ENCODE results near the gene CYP46A1.
A peak's percentile ranks its signal among the peaks of the same experiment; 100 is the strongest.
"Not testable (repeated sequence)": the region's sequence is repeated elsewhere in the genome, so short reads cannot be mapped to it uniquely, and the experiment has no call there.

CYP46A1 gene

DNA sequence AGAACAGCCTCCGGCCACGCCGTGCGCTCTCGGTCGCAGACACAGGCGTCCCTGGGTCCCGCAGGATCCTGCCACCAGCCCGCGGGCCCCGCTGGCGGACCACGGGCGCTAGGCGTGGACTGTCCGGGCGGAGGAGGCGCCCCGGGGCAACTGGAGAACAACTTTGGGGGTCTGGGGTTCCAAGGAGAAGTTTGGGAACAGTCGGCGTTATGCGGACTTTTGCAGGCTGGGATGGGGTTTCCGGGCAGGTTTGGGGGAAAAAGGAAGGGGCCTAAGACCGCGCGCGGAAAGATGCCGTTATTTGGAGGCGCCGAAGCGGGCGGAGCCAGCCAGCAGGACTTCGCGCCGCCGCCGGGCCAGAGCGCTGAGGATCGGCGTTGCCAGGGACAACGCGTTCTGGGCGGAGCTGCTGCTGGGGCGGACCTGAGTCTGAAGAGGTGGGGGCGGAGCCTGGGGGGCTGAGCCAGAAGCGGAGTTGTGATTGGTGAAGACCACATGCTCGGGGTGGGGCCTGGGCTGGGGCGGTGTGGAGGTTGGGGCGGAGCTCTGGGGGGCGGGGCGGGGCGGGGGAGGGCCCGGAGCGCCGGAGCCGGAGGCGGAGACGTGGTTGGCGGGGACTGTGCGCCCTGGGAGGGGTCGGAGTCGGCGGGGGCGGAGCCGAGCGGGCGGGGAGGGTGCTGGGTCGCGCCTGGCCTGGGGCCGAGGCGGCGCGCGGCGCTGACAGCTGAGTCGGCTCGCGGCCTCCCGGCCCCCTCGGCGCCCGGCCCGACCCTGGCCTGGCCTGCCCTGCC, at the start of gene CYP46A1:
CYP46A1 (plus strand) TSS at position 680 of the 791 bp plus-strand sequence. CDS start 120 bp downstream, outside the sequence.
- DNase-seq = peak; percentile 97

DNA sequence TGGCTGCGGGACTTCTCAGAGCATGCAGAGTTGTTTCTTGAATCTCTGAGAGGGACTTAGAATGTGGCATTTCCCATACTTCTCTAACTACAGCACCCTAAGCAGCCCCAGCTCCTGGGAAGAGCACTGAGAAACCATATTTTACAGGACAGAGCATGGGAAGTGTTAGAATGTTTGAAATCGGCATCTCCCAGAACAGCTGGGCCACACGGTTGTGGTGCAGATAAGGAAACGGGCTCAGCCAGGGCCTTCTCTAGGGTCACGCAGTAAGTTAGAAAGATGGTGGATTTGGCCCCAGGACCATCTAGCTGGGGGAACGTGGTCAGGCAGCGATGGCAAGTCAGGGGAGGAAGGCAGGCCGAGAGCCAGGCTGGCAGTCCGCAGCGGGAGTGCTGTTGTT, 49.7 kb upstream of the CYP46A1 start:
- DNase-seq = no peak

DNA sequence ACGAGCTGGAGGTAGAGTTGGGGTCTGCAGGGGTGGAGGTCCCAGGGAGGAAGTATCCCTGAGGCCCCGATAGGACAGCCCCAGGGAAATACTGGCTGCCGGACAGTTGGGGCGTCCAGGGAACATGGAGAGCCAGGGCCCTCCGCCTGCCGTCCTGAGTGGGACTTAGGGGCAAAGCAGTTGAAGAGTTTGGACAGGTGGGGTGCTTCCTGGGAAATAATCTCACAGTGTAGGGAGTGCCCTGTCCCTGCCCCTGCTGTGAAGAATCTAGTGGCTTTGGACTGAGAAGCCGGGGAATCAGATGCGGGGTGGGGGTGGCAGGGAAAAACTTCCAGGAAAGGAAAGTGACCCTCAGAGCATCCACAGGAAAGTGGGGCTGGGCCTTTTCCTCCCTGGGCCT, 49.0 kb upstream of the CYP46A1 start:
- no peak for DNase-seq

DNA sequence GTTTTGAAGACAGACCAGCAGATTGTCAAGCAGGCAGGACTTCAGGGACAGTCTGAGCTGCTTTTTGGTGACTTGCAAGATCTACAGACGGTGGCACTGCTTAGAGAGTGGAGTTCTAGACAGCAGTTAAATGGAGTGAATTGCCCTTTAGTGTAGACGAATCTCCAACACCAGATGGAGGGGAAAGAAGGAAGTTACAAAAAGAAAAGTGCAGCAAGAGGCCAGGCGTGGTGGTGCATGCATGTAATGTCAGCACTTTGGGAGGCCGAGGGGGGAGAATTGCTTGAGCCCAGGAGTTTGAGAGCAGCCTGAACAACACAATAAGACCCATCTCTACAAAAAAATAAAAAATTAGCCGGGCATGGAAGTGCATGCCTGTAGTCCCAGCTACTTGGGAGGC, 47.6 kb upstream of the CYP46A1 start:
- DNase-seq = no peak

DNA sequence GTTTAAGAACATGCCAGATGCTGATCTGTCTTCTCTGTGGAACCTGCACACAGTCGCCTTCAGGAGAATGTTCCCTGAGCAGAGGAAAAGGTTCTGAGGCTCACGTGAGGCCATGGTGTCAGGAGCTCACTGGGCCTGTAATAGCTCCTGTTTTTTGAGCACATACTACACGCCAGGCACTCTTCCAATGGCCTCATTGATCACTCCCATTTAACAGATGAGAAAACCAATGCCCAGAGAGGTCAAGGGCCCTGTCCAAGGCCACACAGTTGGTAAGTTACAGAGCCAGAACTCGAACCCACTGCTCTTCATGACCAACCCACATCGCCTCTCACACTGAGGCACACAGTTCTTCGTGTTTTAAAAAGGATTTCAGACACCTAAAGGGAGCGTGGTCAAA, 46.5 kb upstream of the CYP46A1 start:
- DNase-seq = no peak

DNA sequence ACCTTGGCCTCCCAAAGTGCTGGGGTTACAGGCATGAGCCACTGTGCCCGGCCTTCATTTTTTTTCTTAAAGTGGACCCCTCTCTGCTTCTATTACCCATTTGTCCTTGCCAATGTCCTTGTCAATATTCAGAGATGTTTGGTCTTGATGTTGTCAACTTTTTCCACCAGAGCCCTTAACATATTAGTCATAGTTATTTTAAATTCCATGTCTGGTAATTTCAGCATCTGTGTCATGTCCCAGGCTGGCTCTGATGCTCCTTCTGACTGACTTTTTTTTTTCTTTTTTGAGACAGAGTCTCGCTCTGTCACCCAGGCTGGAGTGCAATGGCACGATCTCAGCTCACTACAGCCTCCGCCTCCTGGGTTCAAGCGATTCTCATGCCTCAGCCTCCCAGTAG, 41.3 kb upstream of the CYP46A1 start:
- DNase-seq = not testable (repeated sequence)

DNA sequence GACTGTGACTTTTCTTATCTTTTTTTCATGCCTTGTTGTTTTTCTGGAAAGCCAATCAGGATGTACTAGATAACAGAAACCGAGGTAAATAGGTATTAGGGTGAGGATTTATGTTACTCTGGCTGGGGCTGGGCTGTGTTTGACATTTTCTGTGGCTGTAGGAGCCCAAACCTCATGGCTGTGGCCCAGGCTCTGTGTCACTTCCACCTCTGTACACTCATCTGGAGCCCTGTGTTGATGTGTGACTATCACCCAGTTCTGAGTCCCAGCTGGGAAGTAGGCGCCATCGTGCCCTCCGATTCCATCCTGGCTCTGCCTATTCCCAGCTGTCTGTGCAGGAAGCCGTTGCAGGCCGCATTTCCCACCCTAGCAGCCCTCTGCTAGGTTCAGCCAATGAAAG, 40.8 kb upstream of the CYP46A1 start:
- DNase-seq = no peak

DNA sequence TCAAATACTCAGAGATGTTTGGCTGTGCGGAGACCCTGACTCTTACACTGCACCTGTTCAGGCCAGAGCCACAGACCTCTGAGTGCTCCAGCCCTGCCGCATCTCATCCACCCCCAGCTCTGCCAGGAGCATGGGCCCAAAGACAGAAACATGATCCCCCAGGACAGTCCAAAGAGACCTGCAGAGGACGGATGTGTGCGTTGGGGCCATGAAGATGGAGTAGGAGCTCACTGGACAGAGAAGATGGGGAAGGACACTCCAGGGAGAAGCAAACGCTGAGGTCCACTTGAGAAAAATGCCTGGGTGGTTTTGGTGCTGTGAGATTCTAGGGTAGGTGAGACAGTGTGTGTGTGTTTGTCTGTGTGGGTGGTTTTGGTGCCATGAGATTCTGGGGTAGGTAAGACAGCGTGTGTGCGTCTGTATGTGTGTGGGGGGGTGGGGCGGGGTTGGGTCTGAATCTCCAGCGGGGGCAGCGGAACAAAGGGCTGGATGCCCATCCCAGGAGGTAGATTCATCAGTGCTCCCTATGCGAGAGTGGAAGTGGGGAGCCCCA, 40.0 kb upstream of the CYP46A1 start:
- no peak for DNase-seq

DNA sequence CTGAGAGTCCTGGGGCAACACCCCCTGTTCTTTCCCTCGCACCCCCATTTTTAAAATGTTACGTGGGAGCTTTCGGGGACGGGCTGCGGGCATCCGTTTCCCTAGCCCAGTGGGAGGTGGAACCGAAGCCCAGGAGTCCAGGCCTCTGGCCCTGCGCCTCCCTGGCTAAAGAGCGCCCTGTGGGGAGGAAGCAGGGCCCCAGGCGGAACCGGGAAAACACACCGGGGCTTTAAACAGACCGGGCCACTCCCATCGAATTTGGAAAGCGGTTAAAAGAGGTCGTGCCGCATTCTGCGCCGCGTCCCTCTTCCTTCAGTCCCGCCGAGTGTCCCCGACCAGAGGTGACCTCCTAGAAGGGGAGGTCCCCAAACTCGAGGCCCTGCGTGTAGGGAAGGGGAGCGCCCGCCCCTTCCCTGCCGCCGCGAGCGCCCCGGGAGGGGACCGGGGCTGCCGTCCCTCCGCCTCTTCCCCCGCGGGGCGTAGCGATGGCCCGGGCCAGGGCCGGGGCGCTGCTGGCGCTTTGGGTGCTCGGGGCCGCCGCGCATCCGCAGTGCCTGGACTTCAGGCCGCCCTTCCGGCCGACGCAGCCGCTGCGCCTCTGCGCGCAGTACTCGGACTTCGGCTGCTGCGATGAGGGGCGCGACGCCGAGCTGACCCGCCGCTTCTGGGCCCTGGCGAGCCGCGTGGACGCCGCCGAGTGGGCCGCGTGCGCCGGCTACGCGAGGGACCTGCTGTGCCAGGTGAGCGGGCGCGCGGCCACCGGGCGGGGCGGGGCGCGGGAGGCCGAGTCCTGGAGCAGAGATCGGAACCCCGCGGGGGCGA, 39.2 kb upstream of the CYP46A1 start, which contains the start of gene HHIPL1:
HHIPL1 (plus strand) TSS at position 407 of the 822 bp plus-strand sequence; CDS start at position 486, 79 bp downstream.
- no peak for DNase-seq

DNA sequence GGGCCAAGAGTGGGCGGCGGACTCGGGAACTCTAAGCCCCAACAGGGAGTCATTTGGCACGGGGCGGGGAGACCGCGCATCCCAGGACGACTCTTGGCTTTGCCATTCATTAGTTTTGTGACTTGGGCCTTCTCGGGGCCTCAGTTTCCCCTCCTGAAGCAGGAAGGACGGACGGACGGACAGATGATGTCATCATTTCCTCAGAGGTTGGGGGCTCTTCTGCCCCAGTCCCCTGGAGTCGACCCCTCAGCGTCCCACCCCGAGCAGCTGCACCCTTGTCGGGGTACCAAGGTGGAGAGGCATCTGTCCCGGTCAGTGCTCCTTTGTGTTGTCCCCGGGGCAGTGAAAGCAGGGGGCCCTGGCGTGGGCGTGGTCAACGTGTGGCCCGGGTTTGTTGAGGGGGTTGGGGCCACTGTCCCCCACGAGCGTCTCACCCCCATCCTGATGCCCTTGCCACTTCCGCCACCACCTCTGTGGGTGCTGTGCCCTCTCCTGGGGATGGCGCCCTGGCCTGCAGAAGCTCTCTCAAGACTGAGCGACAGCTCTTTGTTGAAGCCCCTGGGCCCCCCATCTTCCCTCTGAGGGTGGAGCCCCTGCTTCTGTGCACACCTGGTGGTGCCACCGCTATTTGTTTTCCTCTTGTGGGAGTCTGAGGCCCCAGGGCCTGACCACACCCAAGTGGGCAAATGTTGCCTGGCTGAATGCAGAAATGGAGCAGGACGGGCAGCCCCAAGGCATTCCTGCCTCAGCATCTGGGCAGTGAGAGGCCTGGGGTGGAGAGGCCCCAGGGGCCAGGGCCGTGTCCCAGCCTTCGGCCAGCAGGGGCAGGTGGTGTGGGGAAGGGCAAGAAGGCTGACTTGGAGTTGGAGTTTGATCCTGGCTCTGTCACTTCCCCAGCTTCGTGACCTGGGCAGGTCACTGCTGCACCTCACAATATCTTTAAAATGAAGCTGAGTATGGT, 38.3 kb upstream of the CYP46A1 start:
- DNase-seq = no peak

DNA sequence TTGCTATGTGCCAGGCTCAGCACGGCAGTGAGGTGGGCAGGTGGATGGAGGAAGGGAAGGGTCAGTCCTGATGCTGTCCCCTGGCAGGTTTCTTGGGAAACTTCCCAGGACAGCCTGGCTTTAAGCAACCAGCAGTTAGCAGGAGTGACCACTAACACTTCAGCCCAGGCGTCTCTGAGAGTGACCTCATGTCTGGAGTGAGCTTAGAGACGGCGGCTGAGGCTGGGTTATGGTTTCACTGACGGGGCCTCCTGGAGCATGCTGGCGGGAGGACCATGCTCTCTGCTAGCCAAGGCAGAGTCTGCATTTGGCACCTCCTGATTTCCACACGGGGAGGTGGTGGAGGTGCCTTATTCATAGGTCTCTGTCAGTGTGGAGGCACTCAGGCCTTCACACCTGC, 36.7 kb upstream of the CYP46A1 start:
- DNase-seq = no peak

DNA sequence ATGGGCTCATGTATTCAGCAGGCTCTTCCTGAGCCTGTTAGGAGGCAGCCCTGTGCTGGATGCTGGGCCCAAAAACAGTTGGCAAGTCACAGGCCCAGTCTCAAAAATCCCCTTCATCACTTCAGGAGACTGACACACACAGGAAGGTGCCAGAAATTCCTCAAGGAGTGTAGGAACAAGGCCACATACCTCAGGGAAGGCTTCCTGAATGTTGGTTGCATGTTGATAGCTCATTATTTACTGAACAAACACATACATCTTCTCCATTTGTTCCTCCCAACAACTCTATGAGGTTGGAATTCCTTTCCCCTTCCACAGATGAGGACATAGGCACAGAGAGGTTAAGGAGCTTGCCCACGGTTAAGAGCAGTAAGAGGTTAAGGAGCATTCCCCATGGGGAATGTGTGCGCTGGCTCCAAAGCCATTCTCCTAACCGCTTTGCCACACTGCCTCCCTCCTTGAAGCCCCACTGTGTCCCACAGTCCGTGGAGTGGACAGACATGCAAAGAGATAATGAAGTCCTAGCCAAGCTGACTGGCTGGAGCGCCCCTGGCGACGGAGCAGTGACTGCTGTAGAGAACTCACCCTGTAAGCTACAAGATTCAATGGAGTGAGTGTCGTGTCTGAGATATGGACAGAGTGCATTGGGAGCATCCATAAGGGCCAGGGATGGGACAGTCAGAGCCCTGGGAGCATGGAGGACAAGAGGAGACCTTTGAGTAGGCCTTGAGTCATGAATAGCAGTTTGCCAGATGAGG, 35.9 kb upstream of the CYP46A1 start:
- no peak for DNase-seq

DNA sequence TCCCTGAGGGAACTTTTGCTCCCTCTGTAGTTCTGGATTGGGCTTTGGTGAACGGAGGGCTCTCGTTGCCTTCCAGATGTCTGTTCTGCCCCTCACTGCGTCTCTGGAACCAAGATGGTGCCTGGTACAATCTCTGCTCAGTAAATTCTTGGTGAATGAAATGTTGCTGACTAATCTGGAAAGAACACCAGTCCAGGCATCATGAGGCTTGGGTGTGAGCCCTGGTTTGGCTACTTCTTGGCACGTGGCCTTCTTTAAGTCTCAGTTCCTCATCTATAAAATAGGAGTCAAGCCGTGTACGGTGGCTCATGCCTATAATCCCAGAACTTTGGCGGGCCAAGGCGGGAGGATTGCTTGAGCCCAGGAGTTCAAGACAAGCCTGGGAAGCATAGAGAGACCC, 34.9 kb upstream of the CYP46A1 start:
- no peak for DNase-seq

DNA sequence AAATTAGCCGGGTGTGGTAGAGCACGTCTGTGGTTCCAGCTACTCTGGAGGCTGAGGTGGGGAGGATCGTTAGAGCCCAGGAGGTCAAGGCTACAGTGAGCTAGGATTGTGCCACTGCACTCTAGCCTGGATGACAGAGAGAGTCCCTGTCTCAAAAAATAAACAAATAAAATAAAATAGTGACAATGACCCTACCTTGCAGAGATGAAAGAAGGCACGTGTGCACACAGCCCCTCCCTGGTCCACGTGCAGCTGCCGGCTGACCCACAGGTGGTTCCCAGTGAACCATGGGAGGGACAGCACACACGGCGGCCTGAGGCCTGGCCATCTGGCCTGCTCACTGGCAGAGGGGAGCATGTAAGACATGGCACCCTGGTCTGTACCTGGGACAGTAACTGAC, 34.5 kb upstream of the CYP46A1 start:
- DNase-seq = no peak

DNA sequence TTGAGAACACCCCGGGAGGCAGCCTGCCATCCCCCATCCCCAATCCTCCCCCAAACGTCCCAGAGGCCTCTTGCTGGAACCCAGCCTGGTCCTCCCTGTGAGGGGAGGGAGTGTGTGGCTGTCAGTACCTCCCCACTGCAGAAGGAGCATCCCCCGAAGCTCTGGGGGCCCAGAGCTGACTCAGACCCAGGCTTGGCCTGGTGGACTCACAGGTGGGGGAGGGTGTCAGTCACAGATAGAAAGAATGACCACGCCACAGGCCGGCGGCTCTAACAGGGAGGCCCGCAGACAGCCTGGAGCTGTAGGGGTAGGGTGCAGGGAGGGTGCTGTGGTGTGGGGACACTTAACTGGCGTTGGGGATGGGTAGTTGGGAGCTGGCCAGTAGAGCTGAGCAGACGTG, 33.9 kb upstream of the CYP46A1 start:
- no peak for DNase-seq

DNA sequence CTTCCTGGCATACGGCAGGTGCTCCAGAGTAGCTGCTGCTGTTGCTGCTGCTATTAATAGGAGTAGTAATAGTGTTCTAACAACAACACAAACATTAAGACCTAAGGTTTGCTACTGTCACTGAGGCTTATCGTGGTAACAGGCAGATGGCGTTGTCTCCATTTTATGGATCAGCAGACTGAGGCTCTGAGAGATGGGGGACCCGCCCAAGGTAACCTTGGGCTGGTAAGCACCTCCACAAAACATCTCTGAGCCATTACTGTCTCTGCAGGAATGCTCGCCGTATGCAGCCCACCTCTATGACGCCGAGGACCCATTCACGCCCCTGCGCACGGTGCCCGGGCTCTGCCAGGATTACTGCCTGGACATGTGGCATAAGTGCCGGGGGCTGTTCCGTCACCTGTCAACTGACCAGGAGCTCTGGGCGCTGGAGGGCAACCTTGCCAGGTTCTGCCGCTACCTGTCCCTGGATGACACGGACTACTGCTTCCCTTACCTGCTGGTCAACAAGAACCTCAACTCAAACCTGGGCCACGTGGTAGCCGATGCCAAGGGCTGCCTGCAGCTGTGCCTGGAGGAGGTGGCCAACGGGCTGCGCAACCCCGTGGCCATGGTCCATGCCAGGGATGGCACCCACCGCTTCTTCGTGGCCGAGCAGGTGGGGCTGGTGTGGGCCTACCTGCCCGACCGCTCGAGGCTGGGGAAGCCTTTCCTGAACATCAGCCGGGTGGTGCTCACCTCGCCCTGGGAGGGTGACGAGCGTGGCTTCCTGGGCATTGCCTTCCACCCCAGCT, 31.9 kb upstream of the CYP46A1 start:
- no peak for DNase-seq

DNA sequence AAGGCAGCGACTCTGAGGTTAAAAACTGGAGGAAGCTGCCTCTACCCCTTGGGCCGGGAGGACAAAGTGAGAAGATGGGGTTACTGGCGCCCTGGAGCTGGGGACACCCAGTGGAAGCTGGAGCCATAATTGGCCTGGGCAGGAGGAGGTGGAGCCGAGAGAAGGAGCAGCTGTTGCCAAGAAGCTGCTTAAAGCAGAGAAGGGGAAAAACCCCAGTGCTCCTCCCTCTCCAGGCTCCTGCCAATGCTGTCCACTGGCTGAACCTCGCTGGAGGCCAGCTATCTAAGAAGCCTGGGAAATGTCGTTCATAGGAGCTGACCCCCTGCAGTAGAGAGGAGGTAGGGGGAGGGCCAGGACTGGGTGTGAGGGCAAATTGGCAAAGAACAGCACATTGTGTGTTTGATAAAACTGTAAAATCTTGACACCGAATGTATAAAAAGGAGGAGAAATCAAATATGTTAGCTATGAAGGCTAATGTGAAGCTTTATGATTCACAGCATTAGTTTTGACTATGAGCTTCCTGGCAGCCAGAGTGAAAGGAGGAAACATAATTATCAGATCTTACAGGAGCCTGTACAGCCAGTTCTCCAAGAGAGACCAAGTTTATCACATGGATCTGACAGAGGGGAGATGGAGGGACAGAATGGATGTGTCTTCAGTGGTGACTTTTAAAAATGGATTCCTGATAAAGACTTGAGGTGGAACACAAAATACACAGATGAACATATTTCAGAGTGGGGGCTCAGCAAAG, 29.7 kb upstream of the CYP46A1 start:
- peak; percentile 15 for DNase-seq

DNA sequence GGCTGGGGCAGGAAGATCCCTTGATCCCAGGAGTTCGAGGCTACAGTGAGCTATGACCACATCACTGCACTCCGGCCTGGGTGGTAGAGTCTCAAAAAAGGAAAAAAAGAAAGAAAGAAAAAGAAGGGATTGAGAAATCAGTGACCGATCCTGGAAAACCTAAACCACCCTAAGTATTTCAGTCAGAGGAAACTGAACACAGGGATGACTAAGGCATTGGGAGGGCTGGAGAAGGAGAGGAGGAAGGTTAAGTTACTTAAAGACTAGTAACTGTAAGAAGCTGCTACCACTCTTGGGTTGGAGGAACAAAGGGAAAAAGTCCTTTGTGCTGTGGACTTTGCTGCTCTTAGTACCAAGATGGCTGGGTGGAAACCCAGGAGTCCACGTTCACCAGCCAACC, 28.6 kb upstream of the CYP46A1 start:
- no peak for DNase-seq

DNA sequence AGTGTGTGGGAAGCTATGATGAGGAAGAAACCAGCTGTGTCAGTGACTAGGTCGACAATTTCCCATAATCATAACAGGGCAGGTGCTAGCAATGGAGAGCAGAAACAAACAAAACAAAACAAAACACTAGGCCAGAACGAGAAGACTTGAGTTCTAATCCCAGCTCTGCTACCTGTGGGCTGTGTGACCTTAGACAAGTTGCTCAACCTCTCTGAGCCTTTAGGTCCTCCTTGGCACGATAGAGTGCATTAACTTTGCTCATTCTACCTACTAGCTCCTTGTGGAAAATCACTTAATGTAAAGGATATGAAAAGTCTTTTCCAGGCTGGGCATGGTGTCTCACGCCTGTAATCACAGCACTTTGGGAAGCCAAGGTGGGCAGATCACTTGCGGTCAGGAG, 27.9 kb upstream of the CYP46A1 start:
- no peak for DNase-seq

DNA sequence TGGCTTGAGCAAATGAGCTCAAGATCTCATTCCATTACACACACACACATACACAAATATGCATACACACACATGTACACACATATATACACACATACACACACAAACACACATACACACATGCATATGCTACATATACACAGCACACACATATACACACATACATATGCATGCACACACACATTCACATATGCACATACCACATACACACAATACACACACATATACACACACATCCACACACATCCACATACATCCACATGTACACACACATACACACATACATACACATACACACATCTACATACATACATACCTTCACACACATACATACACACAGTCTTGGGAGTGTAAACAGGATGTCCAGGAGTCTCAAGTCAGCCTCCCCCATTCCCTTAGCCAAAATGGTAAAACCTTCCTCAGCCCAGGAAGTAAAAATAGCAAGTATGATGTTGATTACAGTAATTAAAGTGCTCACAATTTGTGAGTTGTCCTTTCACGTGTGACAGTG, 26.4 kb upstream of the CYP46A1 start:
- DNase-seq = no peak

All from NCI-H1436 (cell line).